Neural progenitor cell (in vitro differentiated cells): ENCODE results near the gene EPHA10. TPM values are rescaled to one million over a fixed set of nuclear protein-coding genes. Genes with fewer than 3 reads are reported as not detected.
A peak's percentile ranks its signal among the peaks of the same experiment; 100 is the strongest.

Experiments used
- DNase-seq: peaks from one replicate; pipeline ENCODE4 v3.0.0-alpha.2; 2016; ENCODE audit warnings: low spot score
- H2AFZ ChIP-seq: fragments of 200-600 bp; sonication (generic); replicated peaks from 2 replicates; pipeline ENCODE4 v1.6.1; 2016; ENCODE audit warnings: antibody characterized with exemption
- H3F3A ChIP-seq: fragments of 200-600 bp; sonication (generic); 2 replicates; pipeline ENCODE4 v1.6.1; 2016; ENCODE audit warnings: antibody characterized with exemption, low read depth
- H3K27ac ChIP-seq: fragments of 200-600 bp; sonication (generic); 2 replicates; pipeline ENCODE4 v1.5.1; 2016; ENCODE audit warnings: mild to moderate bottlenecking
- H3K27me3 ChIP-seq: fragments of 200-600 bp; sonication (generic); 2 replicates; pipeline ENCODE4 v1.6.1; 2016; ENCODE audit warnings: mild to moderate bottlenecking, moderate library complexity
- H3K36me3 ChIP-seq: fragments of 200-600 bp; sonication (generic); 2 replicates; pipeline ENCODE4 v1.5.1; 2016
- H3K4me1 ChIP-seq: fragments of 200-600 bp; sonication (generic); 2 replicates; pipeline ENCODE4 v1.6.1; 2016; ENCODE audit warnings: mixed run types
- H3K4me2 ChIP-seq: fragments of 200-600 bp; sonication (generic); 2 replicates; pipeline ENCODE4 v1.6.1; 2016
- H3K4me3 ChIP-seq: fragments of 200-600 bp; sonication (generic); 2 replicates; pipeline ENCODE4 v1.5.1; 2016
- H3K79me2 ChIP-seq: fragments of 200-600 bp; sonication (generic); 2 replicates; pipeline ENCODE4 v1.6.1; 2016; ENCODE audit warnings: low read depth
- H3K9ac ChIP-seq: fragments of 200-600 bp; sonication (generic); 2 replicates; pipeline ENCODE4 v1.6.1; 2016
- H3K9me3 ChIP-seq: fragments of 200-600 bp; sonication (generic); 2 replicates; pipeline ENCODE4 v1.5.1; 2016; ENCODE audit warnings: low read depth
- H4K20me1 ChIP-seq: fragments of 200-600 bp; sonication (generic); 2 replicates; pipeline ENCODE4 v1.6.1; 2016; ENCODE audit warnings: low read depth
- H3K27ac Mint-ChIP-seq: 3 replicates; pipeline ENCODE4 v1.8.0; 2021; ENCODE audit warnings: mixed read lengths
- H3K27me3 Mint-ChIP-seq: 2 replicates; pipeline ENCODE4 v1.8.0; 2022; ENCODE audit warnings: low read depth, mild to moderate bottlenecking, inconsistent platforms, moderate library complexity, mixed read lengths; ENCODE audit not compliant: insufficient read depth
- H3K36me3 Mint-ChIP-seq: 3 replicates; pipeline ENCODE4 v1.8.0; 2021; ENCODE audit warnings: mixed read lengths
- H3K4me1 Mint-ChIP-seq: 3 replicates; pipeline ENCODE4 v1.8.0; 2021; ENCODE audit warnings: mixed read lengths
- H3K4me3 Mint-ChIP-seq: 3 replicates; pipeline ENCODE4 v1.8.0; 2021; ENCODE audit warnings: mild to moderate bottlenecking, moderate library complexity, mixed read lengths
- H3K9me3 Mint-ChIP-seq: 3 replicates; pipeline ENCODE4 v1.8.0; 2020; ENCODE audit warnings: mixed read lengths
- CTCF ChIP-seq: fragments of 200-600 bp; sonication (generic); IDR thresholded peaks from 2 replicates; pipeline ENCODE4 v1.5.1; 2017; ENCODE audit warnings: antibody characterized with exemption, mild to moderate bottlenecking
- EZH2 ChIP-seq: fragments of 200-600 bp; sonication (generic); IDR thresholded peaks from 2 replicates; pipeline ENCODE4 v1.6.1; 2017; ENCODE audit warnings: antibody characterized with exemption, mild to moderate bottlenecking, moderate library complexity
- EZH2phosphoT487 ChIP-seq: fragments of 200-600 bp; sonication (generic); IDR thresholded peaks from 2 replicates; pipeline ENCODE4 v1.6.1; 2017; ENCODE audit warnings: antibody characterized with exemption
- total RNA-seq: library from RNA; depleted of rRNA; stranded (reverse); fragments of >200 nt; gene quantifications from 2 replicates; pipeline ENCODE4 v1.2.3, GENCODE V29; 2015; ENCODE audit warnings: low replicate concordance

The EPHA10 gene
- total RNA-seq, 1 donor from 2014 or later = not detected

- H3F3A ChIP-seq = no peaks in the 10 kb centered on the region
- no peaks in the 10 kb centered on the region for H3K79me2 ChIP-seq
- H4K20me1 ChIP-seq = no peaks in the 10 kb centered on the region
- peak; percentile 74 for DNase-seq
- peaks cover 37% of the 10 kb centered on the region for H3K27me3 Mint-ChIP-seq
- H2AFZ ChIP-seq = peak overlapping the region; percentile 98
- H3K9me3 ChIP-seq = no peaks in the 10 kb centered on the region
- no peaks in the 10 kb centered on the region for H3K4me1 Mint-ChIP-seq
- no peak overlapping the region for H3K27ac Mint-ChIP-seq
- H3K36me3 ChIP-seq = no peaks in the 10 kb centered on the region
- H3K4me1 ChIP-seq = no peaks in the 10 kb centered on the region
- H3K4me3 Mint-ChIP-seq = peak overlapping the region; percentile 52
- H3K27me3 ChIP-seq = peaks cover 49% of the 10 kb centered on the region
- H3K9me3 Mint-ChIP-seq = peaks cover 2% of the 10 kb centered on the region
- TF ChIP-seq EZH2phosphoT487 (no peak), CTCF (no peak), EZH2 (no peak)
- peak overlapping the region; percentile 63 for H3K4me3 ChIP-seq
- H3K36me3 Mint-ChIP-seq = no peaks in the 10 kb centered on the region
- no peak overlapping the region for H3K9ac ChIP-seq
- no peak overlapping the region for H3K27ac ChIP-seq
- peak overlapping the region; percentile 86 for H3K4me2 ChIP-seq
Measured at GRCh38 chr1:37734629-37735591, 30.0 kb downstream of the EPHA10 start.

DNA sequence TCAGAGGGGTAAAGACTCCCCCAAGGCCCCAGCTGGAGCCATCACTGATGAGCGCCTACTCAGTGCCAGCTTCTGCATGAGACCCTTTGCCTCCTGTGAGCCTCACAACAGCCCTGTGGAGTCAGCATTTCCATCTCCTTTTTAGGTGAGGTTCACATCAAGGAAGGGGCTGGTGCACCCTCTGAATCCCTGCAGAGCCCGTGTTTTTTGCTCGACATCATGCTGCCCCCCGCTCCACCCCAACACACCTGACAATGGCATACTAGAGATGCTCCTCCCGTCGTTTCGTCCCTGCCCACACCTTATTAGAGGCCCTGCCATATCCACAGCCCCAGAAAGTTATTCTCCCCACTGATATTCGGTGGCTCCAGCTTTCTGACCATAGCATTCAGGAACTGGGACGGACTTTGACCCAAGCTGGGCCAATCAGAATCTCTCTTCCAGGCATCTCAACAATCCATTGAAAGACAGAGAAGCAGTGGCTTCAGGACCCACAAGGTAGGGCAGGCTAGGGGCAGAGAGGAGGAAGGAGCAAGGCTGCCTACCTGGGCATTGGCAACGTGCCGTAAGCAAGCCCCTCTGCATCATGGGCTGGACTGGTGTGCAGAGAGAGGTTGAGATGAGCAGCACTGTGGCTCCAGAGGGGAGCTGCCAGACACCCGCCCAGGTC lies 32.7 kb downstream of the EPHA10 start:
- no peak overlapping the region for H3K4me3 ChIP-seq
- Mint-ChIP-seq H3K4me1 (peaks cover 6% of the 10 kb centered on the region), H3K27me3 (peaks cover 33% of the 10 kb centered on the region), H3K9me3 (peaks cover 2% of the 10 kb centered on the region), H3K4me3 (no peak overlapping the region), H3K27ac (no peak overlapping the region), H3K36me3 (no peaks in the 10 kb centered on the region)
- peaks cover 2% of the 10 kb centered on the region for H3K4me1 ChIP-seq
- no peaks in the 10 kb centered on the region for H3F3A ChIP-seq
- no peaks in the 10 kb centered on the region for H4K20me1 ChIP-seq
- no peak overlapping the region for H3K27ac ChIP-seq
- no peak overlapping the region for H3K9ac ChIP-seq
- TF ChIP-seq EZH2phosphoT487 (no peak), EZH2 (no peak), CTCF (no peak)
- DNase-seq = no peak
- peaks cover 61% of the 10 kb centered on the region for H3K27me3 ChIP-seq
- no peaks in the 10 kb centered on the region for H3K79me2 ChIP-seq
- H3K9me3 ChIP-seq = no peaks in the 10 kb centered on the region
- no peak overlapping the region for H2AFZ ChIP-seq
- H3K4me2 ChIP-seq = no peak overlapping the region
- H3K36me3 ChIP-seq = no peaks in the 10 kb centered on the region

DNA sequence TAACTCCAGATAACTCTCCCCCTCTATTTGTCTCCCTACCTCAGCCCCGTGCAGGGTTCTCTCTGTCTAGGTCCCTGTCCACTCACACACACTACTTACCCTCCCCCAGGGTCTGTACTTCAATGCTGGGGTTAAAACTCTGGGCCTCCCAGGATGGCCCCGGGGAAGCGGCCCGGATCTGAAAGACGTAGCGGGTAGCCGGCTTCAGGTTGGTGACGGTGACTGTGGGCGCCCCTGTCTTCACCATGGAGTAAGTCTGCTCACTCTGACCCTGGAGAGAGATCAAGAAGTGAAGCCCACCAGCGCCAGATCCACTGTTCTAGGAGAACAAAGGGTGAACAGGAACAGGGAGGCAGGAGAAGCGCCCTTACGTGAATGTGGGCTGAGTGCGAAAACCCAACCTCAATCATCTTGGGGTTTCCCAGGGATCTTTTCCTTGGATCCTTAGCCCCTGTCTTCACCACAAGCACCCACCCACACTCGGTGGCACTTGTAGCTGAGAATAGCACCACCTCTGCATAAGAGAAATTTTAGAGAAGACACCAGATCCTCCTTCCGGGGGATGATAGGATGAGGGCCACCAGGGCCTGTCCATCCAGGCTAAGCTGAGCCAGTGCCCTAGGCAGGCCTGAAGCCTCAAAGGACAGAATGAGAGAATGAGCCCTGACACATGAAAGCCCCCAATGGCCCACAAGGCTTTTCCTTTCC lies 33.5 kb downstream of the EPHA10 start:
- Histone ChIP-seq H3K4me1 (peaks cover 10% of the 10 kb centered on the region), H2AFZ (no peak overlapping the region), H4K20me1 (no peaks in the 10 kb centered on the region), H3K36me3 (no peaks in the 10 kb centered on the region), H3K9me3 (no peaks in the 10 kb centered on the region), H3K27ac (no peak overlapping the region), H3K4me2 (no peak overlapping the region), H3K9ac (no peak overlapping the region), H3K79me2 (no peaks in the 10 kb centered on the region), H3K27me3 (peaks cover 54% of the 10 kb centered on the region), H3K4me3 (no peak overlapping the region), H3F3A (no peaks in the 10 kb centered on the region)
- no peaks in the 10 kb centered on the region for H3K36me3 Mint-ChIP-seq
- H3K27me3 Mint-ChIP-seq = peaks cover 32% of the 10 kb centered on the region
- H3K27ac Mint-ChIP-seq = no peak overlapping the region
- DNase-seq = no peak
- TF ChIP-seq EZH2 (no peak), CTCF (no peak)
- H3K4me3 Mint-ChIP-seq = no peak overlapping the region
- peaks cover 11% of the 10 kb centered on the region for H3K4me1 Mint-ChIP-seq
- H3K9me3 Mint-ChIP-seq = peaks cover 2% of the 10 kb centered on the region
